OCI-LY1 (cell line): ENCODE data around the gene MMEL1.

ENCODE experiments used
- CTCF ChIP-seq: fragments of 200-600 bp; sonication (generic), shearing (Covaris generic); IDR thresholded peaks from 2 replicates; pipeline ENCODE4 v1.5.1; 2017; ENCODE audit warnings: mild to moderate bottlenecking, antibody characterized with exemption, low read length, moderate library complexity, mixed read lengths
- EZH2 ChIP-seq: fragments of 200-600 bp; sonication (generic), shearing (Covaris generic); IDR thresholded peaks from 2 replicates; pipeline ENCODE4 v1.8.0; 2017; ENCODE audit warnings: borderline replicate concordance, mixed run types, mild to moderate bottlenecking, antibody characterized with exemption, low read length, moderate library complexity, mixed read lengths

GRCh38 chr1:2575801-2576663, 56.8 kb downstream of the MMEL1 start:
- no peak for TF ChIP-seq EZH2
- no peak for TF ChIP-seq CTCF
